NCI-H345 treated with DMSO at 0.1 percent for 48 hours (cell line): Measurements from ENCODE around the gene GLUD1.
"Not testable (repeated sequence)": the region's sequence is repeated elsewhere in the genome, so short reads cannot be mapped to it uniquely, and the experiment has no call there.

Experiments
- DNase-seq: peaks from one replicate; lab custom pipeline; 2025; ENCODE audit not compliant: unreplicated experiment; lab: John Stamatoyannopoulos, UW

Gene GLUD1

GRCh38 chr10:87094373-87095235, at the start of gene GLUD1, which contains the start of gene SHLD2:
GLUD1 (minus strand) TSS chr10:87094843; CDS start chr10:87094769, 74 bp downstream.
SHLD2 (plus strand) TSS chr10:87095206; CDS start chr10:87151355, 56,149 bp downstream.
- peak; percentile 50 for DNase-seq

GRCh38 chr10:87143109-87143418, 48.4 kb upstream of the GLUD1 start:
- not testable (repeated sequence) for DNase-seq

- DNase-seq: not testable (repeated sequence)
Measured at GRCh38 chr10:87142230-87143108, 47.8 kb upstream of the GLUD1 start.

- not testable (repeated sequence) for DNase-seq
Measured at GRCh38 chr10:87137478-87137877, 42.8 kb upstream of the GLUD1 start.

DNA sequence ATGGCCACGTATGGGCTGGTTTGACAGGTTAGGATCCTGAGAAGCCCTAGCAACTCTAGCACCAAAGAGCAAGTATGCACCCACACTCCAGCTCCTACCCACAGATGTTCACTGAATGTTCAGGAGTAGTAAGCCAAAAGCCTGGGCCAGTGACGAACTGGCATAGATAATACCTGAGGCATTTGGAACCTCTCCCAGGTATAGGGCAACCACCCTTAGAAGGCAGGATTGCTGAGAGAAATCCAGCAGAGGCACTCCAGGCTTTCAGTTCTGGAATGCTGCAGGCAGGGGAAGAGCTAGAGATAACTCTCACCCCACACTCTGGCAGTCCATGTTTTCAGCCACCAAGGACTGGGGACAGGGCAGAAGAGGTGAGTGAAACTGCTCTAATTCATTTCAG, 39.8 kb upstream of the GLUD1 start:
- not testable (repeated sequence) for DNase-seq

DNA sequence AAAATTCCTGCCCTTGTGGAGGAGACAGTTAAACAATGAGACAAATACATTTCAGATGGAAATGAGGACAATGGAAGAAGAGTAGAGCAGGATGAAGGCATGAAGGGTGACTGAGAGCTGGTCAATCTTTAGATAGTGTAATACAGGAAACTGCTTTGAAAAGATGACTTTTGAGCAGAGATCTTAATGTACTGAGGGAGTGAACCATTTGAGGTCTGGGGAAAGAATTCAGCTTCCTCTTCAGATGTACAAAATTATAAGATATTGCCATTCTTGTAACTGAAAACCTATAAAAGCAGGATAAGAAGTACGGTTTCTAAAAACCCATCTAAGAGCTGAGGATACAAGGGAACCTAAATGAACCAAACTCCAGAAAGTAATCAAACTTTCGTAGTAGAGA, 39.3 kb upstream of the GLUD1 start:
- DNase-seq: not testable (repeated sequence)

DNA sequence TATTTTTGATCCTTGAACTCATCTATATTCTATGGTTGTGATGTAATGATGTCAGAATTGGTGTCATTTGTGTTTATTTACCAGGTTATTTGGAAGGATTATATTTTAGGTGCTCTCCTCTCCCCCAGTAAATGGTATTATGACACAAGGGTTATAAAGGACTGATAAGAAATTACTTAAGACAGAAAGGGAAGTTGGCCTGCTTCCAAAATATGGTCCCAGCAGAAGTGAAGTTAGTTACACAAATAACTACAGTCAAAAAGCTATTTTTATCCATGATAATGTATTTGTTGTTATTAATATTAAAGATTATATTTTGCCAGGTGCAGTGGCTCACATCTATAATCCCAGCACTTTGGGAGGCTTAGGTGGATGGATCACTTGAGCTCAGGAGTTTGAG, 37.5 kb upstream of the GLUD1 start:
- not testable (repeated sequence) for DNase-seq

DNA sequence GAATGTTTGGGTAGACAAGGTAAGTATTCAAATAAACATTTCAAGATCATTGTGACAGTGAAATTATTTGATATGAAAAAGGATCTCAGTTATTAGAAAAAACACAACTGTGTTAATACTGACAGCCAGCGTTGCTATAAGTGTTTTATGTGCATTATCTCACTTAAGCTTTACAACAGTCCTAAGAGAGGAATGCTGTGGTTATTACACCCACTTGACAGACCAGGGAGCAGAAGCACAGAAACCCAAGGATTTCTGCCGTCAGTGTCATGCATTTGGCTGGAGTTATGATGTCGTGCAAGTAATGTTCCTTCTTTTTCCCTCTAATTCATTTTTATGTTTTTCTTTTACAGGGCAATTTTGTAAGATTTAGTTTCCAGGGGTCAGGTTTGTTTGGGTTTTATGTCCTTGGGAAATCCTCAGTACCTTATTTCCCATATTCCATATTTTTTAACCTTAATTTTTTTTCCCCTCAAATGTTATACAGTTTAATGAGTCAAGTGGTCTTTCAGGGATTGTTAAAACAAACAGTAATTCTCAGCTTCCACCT, 33.0 kb upstream of the GLUD1 start:
- not testable (repeated sequence) for DNase-seq

- not testable (repeated sequence) for DNase-seq
Measured at GRCh38 chr10:87127048-87127447, 32.4 kb upstream of the GLUD1 start.

- not testable (repeated sequence) for DNase-seq
Measured at GRCh38 chr10:87123351-87123750, 28.7 kb upstream of the GLUD1 start.

DNA sequence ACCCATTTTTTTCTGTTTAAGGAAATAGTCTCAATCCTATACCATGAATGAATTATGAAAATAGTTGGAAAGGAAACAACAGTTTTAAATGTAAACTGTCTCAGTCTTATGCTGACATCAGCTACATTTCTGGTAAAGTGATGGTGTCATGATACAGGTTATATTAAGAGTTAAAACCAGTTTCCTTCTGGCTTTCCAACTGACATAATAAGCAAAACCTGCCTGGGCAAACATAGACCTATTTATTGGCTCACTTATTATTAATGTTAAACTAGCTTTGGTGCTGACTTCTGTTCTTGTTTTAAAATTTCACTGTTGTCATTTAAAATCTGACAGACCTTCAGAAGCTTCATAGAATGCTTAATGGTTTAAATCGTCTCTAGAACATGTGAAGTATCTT, 24.4 kb upstream of the GLUD1 start:
- not testable (repeated sequence) for DNase-seq

GRCh38 chr10:87118122-87118521, 23.5 kb upstream of the GLUD1 start:
- not testable (repeated sequence) for DNase-seq

GRCh38 chr10:87105446-87106124, 10.9 kb upstream of the GLUD1 start:
- DNase-seq: no peak

DNA sequence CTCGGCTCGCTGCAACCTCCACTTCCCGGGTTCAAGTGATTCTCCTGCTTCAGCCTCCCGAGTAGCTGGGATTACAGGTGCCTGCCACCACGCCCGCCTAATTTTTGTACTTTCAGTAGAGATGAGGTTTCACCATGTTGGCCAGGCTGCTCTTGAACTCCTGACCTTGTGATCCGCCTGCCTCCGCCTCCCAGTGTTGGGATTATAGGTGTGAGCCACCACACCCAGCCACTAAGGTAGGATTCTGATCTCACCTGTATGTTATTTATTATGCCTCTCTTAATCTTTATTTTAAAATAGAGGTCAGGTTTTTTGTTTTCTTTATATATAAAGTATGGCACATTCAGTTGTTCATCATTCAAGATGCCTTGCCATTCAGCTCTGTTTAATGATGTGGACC, 10.1 kb upstream of the GLUD1 start:
- not testable (repeated sequence) for DNase-seq

DNA sequence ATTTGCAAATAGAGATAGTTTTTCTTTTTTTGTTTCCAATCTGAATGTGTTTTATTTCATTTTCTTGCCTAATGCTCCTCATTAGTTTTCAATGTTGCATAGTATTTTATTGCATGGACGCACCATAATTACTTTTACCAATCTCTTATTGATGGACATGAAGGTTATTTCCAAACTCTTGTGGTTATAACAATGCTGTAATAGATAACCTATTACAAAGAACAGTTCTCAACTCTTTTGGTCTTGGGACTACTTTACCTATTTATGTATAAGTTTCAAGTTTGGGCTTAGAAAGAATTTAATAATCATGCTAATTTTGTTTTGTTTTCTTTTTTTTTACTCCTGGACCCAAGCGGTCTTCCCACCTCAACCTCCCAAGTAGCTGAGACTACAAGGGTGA, 7.4 kb upstream of the GLUD1 start:
- DNase-seq: no peak

- peak; percentile 19 for DNase-seq
Measured at GRCh38 chr10:87095236-87095945, 748 bp upstream of the GLUD1 start.

GRCh38 chr10:87093632-87094372, 841 bp downstream of the GLUD1 start:
- no peak for DNase-seq

- DNase-seq: no peak
Measured at GRCh38 chr10:87092861-87093631, 1.6 kb downstream of the GLUD1 start.

- DNase-seq: no peak
Measured at GRCh38 chr10:87092376-87092860, 2.2 kb downstream of the GLUD1 start.
